ENCODE data around the gene PXDC1. TPM values are rescaled to one million over a fixed set of nuclear protein-coding genes. Genes with fewer than 3 reads are reported as not detected.

The PXDC1 gene
- total and polyA plus RNA-seq, 2 experiments from 2014 or later: 12.3 to 16.1 TPM

- no peaks in the 10 kb centered on the region for H3K9me3 ChIP-seq (ENCODE audit: low read depth)
These were observed 2.3 kb downstream of the PXDC1 start for GRCh38 chr6:3749067-3749841.

GRCh38 chr6:3748208-3749066 lies 3.1 kb downstream of the PXDC1 start:
- TF ChIP-seq CTCF (IDR thresholded peaks at IDR 0.05; ENCODE audit: low read depth, low read length): peak; percentile 74
- DNase-seq (ENCODE audit: low read depth in 1 of 2, low spot score in 1 of 2): peak; percentile 75
- H3K9me3 ChIP-seq (ENCODE audit: low read depth): no peaks in the 10 kb centered on the region
- peaks cover 9% of the 10 kb centered on the region for H3K4me1 ChIP-seq (ENCODE audit: low read depth)
- H3K4me3 ChIP-seq: no peak overlapping the region
- H3K36me3 ChIP-seq: no peaks in the 10 kb centered on the region
- H3K27ac ChIP-seq: no peak overlapping the region
- H3K27me3 ChIP-seq: peaks cover 9% of the 10 kb centered on the region

More at GRCh38 chr6:3749067-3749841, 2.3 kb downstream of the PXDC1 start:
- Histone ChIP-seq H3K27me3 (peaks cover 9% of the 10 kb centered on the region), H3K27ac (no peak overlapping the region), H3K4me1 (ENCODE audit: low read depth) (peaks cover 9% of the 10 kb centered on the region), H3K36me3 (no peaks in the 10 kb centered on the region), H3K4me3 (no peak overlapping the region)
- DNase-seq (ENCODE audit: low read depth in 1 of 2, low spot score in 1 of 2): no peak
- no peak for TF ChIP-seq CTCF (IDR thresholded peaks at IDR 0.05; ENCODE audit: low read depth, low read length)

GRCh38 chr6:3747100-3747737 lies 4.3 kb downstream of the PXDC1 start:
- H3K4me1 ChIP-seq (ENCODE audit: low read depth): peaks cover 9% of the 10 kb centered on the region
- H3K4me3 ChIP-seq: no peak overlapping the region
- H3K9me3 ChIP-seq (ENCODE audit: low read depth): no peaks in the 10 kb centered on the region
- H3K27me3 ChIP-seq: peaks cover 10% of the 10 kb centered on the region
- no peak for TF ChIP-seq CTCF (IDR thresholded peaks at IDR 0.05; ENCODE audit: low read depth, low read length)
- DNase-seq (ENCODE audit: low read depth in 1 of 2, low spot score in 1 of 2): no peak
- H3K27ac ChIP-seq: no peak overlapping the region
- H3K36me3 ChIP-seq: no peaks in the 10 kb centered on the region

GRCh38 chr6:3746696-3747095 lies 4.8 kb downstream of the PXDC1 start:
- Histone ChIP-seq H3K36me3 (no peaks in the 10 kb centered on the region), H3K27me3 (peaks cover 15% of the 10 kb centered on the region), H3K9me3 (ENCODE audit: low read depth) (no peaks in the 10 kb centered on the region), H3K27ac (no peak overlapping the region), H3K4me1 (ENCODE audit: low read depth) (peaks cover 9% of the 10 kb centered on the region), H3K4me3 (no peak overlapping the region)
- no peak for DNase-seq (ENCODE audit: low read depth in 1 of 2, low spot score in 1 of 2)
- no peak for TF ChIP-seq CTCF (IDR thresholded peaks at IDR 0.05; ENCODE audit: low read depth, low read length)

GRCh38 chr6:3746119-3746691 lies 5.3 kb downstream of the PXDC1 start:
- Histone ChIP-seq H3K27ac (no peak overlapping the region), H3K36me3 (no peaks in the 10 kb centered on the region), H3K4me1 (ENCODE audit: low read depth) (peaks cover 9% of the 10 kb centered on the region)

More at GRCh38 chr6:3746119-3746691, 5.3 kb downstream of the PXDC1 start:
- no peak overlapping the region for H3K4me3 ChIP-seq
- H3K27me3 ChIP-seq: peaks cover 15% of the 10 kb centered on the region
- TF ChIP-seq CTCF (IDR thresholded peaks at IDR 0.05; ENCODE audit: low read depth, low read length): no peak
- H3K9me3 ChIP-seq (ENCODE audit: low read depth): no peaks in the 10 kb centered on the region
- DNase-seq (ENCODE audit: low read depth in 1 of 2, low spot score in 1 of 2): peak in 1 of 2 donors; percentile 21
